Thyroid gland (tissue), 4 donors: ENCODE results near the gene KIFC3. TPM values are rescaled to one million over a fixed set of nuclear protein-coding genes. Genes with fewer than 3 reads are reported as not detected.

Experiments
- DNase-seq, 2 donors: peaks; one replicate each; pipeline ENCODE4 v3.0.0-alpha.2; 2019
- H3K27ac ChIP-seq, 3 donors: fragments of 200-600 bp; sonication (generic); 1 replicate in 2 of 3; 2 replicates in 1 of 3; pipeline ENCODE4 v1.5.1; 2016 to 2019; ENCODE audit warnings: mild to moderate bottlenecking in 1 of 3, moderate library complexity in 1 of 3
- H3K27me3 ChIP-seq: fragments of 200-600 bp; sonication (generic); one replicate; pipeline ENCODE4 v1.5.1; 2019
- H3K36me3 ChIP-seq, 2 donors: fragments of 200-600 bp; sonication (generic); one replicate each; pipeline ENCODE4 v1.5.1; 2016 to 2019
- H3K4me1 ChIP-seq, 2 donors: fragments of 200-600 bp; sonication (generic); one replicate each; pipeline ENCODE4 v1.5.1; 2017 to 2019
- H3K4me3 ChIP-seq, 3 donors: fragments of 200-600 bp; sonication (generic); replicated peaks in 1 of 3; 1 replicate in 2 of 3; 2 replicates in 1 of 3; pipeline ENCODE4 v1.5.1; 2016; ENCODE audit warnings: mild to moderate bottlenecking in 1 of 3
- H3K9me3 ChIP-seq: fragments of 200-600 bp; sonication (generic); one replicate; pipeline ENCODE4 v1.5.1; 2017
- POLR2A ChIP-seq, 2 donors: fragments of 450-650 bp; IDR thresholded peaks; one replicate each; pipeline ENCODE4 v1.6.1; 2017; ENCODE audit warnings: antibody characterized with exemption in 2 of 2, mild to moderate bottlenecking in 2 of 2, moderate library complexity in 1 of 2
- WGBS, 2 donors: methylation state at CpG; one replicate each; pipeline ENCODE4 v1.1.5; 2017; 5-methylcytosine and 5-hydroxymethylcytosine counted together
- intact Hi-C: fragments of 100-400 bp; cut with DNase I; formaldehyde crosslinking; loops from one replicate; pipeline ENCODE4 v1.15.1; 2023
- total RNA-seq, 4 donors: library from RNA; depleted of rRNA; stranded (reverse); fragments of >200 nt; gene quantifications; one replicate each; pipeline ENCODE4 v1.2.3, GENCODE V29; 2016
- TF ChIP-seq, protein P1 (sequence below), 6 experiments: fragments of 200-600 bp in 3 of 6; fragments of 450-650 bp in 3 of 6; sonication (generic) in 3 of 6; IDR thresholded peaks; one replicate each; pipeline ENCODE4 v1.5.1; 2016 to 2019; ENCODE audit warnings: antibody characterized with exemption in 6 of 6, mild to moderate bottlenecking in 2 of 6, inconsistent platforms in 1 of 6, moderate library complexity in 1 of 6

KIFC3 gene
- total RNA-seq, 4 donors from 2014 or later, result 88.8 to 153 (median 132) TPM

GRCh38 chr16:57791195-57791892 lies 10.9 kb downstream of the KIFC3 start:
- peak overlapping the region in 2 of 3 donors; percentile 41 to 48 for H3K27ac ChIP-seq
- no peaks in the 10 kb centered on the region for H3K27me3 ChIP-seq
- WGBS, 2 donors, result 74 to 85% methylated on average over 11 to 13 of the region's 13 CpGs
- no peak for DNase-seq
- H3K9me3 ChIP-seq, result no peaks in the 10 kb centered on the region
- H3K4me1 ChIP-seq, result peaks cover 26 to 38% of the 10 kb centered on the region in 2 donors
- intact Hi-C loops, result no loop called here
- TF ChIP-seq, protein P1, sequence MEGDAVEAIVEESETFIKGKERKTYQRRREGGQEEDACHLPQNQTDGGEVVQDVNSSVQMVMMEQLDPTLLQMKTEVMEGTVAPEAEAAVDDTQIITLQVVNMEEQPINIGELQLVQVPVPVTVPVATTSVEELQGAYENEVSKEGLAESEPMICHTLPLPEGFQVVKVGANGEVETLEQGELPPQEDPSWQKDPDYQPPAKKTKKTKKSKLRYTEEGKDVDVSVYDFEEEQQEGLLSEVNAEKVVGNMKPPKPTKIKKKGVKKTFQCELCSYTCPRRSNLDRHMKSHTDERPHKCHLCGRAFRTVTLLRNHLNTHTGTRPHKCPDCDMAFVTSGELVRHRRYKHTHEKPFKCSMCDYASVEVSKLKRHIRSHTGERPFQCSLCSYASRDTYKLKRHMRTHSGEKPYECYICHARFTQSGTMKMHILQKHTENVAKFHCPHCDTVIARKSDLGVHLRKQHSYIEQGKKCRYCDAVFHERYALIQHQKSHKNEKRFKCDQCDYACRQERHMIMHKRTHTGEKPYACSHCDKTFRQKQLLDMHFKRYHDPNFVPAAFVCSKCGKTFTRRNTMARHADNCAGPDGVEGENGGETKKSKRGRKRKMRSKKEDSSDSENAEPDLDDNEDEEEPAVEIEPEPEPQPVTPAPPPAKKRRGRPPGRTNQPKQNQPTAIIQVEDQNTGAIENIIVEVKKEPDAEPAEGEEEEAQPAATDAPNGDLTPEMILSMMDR (IDR thresholded peaks at IDR 0.05), result no peak
- no peak for TF ChIP-seq POLR2A (IDR thresholded peaks at IDR 0.05)
- no peak overlapping the region for H3K4me3 ChIP-seq
- peaks cover 14 to 30% of the 10 kb centered on the region in 2 donors for H3K36me3 ChIP-seq

GRCh38 chr16:57788951-57789350 lies 13.3 kb downstream of the KIFC3 start:
- 90% methylated on average over 10 of the region's 12 CpGs for WGBS, 2 donors
- no peak for DNase-seq
- TF ChIP-seq, protein P1 (IDR thresholded peaks at IDR 0.05), result no peak
- no peak for TF ChIP-seq POLR2A (IDR thresholded peaks at IDR 0.05)
- no peak overlapping the region for H3K4me3 ChIP-seq
- no peaks in the 10 kb centered on the region for H3K9me3 ChIP-seq
- H3K27me3 ChIP-seq, result no peaks in the 10 kb centered on the region
- peaks cover 13 to 21% of the 10 kb centered on the region in 2 donors for H3K4me1 ChIP-seq
- intact Hi-C loops, result no loop called here
- peak overlapping the region in 1 of 3 donors; percentile 68 for H3K27ac ChIP-seq
- peaks cover 27 to 36% of the 10 kb centered on the region in 2 donors for H3K36me3 ChIP-seq

DNA sequence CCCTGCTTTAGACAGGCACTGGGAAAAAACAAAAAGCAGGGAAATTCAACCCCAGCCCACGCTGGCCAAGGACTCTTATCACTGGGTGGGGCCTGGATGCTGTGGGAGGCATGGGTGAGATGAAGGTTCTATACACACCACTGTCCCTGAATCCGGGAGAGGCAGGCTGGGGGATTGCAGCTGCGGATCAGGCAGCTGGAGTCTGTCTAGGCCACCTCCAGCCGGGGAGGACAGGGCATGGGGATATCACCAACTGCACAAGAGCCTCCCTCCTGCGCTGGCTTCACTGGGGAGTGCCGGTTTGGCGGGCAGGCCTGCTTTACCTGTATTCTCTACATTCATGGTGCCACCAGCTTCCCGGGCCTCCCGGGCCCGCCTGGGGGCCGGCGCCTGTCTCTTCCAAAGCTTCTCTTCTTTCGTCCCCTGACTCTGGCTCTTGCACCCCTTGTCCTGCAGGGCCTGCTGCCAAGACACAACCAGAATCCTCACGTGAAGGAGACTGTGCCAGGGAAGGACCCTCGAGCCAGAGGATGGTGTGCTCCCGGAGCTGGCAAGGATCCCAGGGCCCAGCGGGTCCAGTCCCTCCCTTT lies 13.9 kb downstream of the KIFC3 start:
- intact Hi-C loops, result no loop called here
- Histone ChIP-seq H3K4me1 (peaks cover 13 to 21% of the 10 kb centered on the region in 2 donors), H3K27ac (peak overlapping the region in 2 of 3 donors; percentile 48 to 68), H3K9me3 (no peaks in the 10 kb centered on the region), H3K36me3 (peaks cover 30 to 36% of the 10 kb centered on the region in 2 donors), H3K27me3 (no peaks in the 10 kb centered on the region), H3K4me3 (no peak overlapping the region)
- DNase-seq, result peak in 1 of 2 donors; percentile 33
- 65 to 79% methylated on average over 13 to 14 of the region's 17 CpGs for WGBS, 2 donors
- TF ChIP-seq, protein P1 (IDR thresholded peaks at IDR 0.05), result no peak
- no peak for TF ChIP-seq POLR2A (IDR thresholded peaks at IDR 0.05)

GRCh38 chr16:57787519-57787905 lies 14.8 kb downstream of the KIFC3 start:
- intact Hi-C loops, result no loop called here
- Histone ChIP-seq H3K27me3 (no peaks in the 10 kb centered on the region), H3K36me3 (peaks cover 30 to 35% of the 10 kb centered on the region in 2 donors), H3K4me1 (peaks cover 17 to 27% of the 10 kb centered on the region in 2 donors), H3K9me3 (no peaks in the 10 kb centered on the region), H3K4me3 (no peak overlapping the region), H3K27ac (peak overlapping the region; percentile 11 to 68 (median 48))
- TF ChIP-seq, protein P1 (IDR thresholded peaks at IDR 0.05), result no peak
- no peak for TF ChIP-seq POLR2A (IDR thresholded peaks at IDR 0.05)
- DNase-seq, result no peak
- WGBS, 2 donors, result 71 to 80% methylated on average over 7 to 8 of the region's 8 CpGs
